ENCODE results near the gene CDK4. TPM values are rescaled to one million over a fixed set of nuclear protein-coding genes. Genes with fewer than 3 reads are reported as not detected.

Gene CDK4
- total and polyA plus RNA-seq, 2 of the 4 experiments (the other 2 are of a cell fraction): 261 to 297 TPM

DNA sequence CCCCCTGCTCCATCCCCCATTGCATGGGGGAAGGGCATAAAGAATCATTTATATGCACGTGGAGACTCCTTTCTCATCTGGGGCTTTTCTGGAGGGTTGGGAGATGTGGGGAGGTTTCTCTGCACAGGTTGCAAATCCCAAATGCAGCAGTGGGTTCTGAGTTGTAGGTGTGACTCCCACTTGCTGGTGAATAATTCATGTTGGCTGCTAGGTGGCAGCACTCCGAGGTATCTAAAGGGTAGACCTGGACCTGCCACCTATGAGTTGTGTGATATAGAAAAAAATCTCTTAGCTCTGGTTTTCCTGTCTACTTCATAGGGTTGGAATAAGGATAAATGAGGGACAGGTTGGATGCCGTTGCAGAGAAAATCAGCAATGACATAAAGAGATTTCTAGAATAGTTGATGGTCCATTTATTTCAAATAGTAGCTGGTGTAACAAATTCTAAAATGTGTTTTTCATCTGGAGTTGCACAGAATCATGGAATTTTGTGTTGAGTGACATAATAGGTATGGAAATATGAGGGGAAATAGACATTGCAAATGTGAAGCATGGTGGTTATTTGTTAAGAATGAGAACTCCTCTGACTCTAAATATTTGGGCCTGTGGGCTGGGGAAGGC lies 7.4 kb upstream of the CDK4 start:
- Histone ChIP-seq H2BK120ac (ENCODE audit: low read depth, low read length) (no peak overlapping the region), H3K9ac (ENCODE audit: low read depth, low read length) (no peak overlapping the region), H3K27ac (ENCODE audit: insufficient read depth, low read length) (no peak overlapping the region), H2AK9ac (replicated peaks; ENCODE audit: low read depth, low read length, poor library complexity) (no peak overlapping the region), H3K36me3 (ENCODE audit: control insufficient read depth, insufficient read depth, low read length) (peaks cover 9% of the 10 kb centered on the region), H2AK5ac (ENCODE audit: low read depth, low read length) (no peak overlapping the region), H4K20me1 (ENCODE audit: insufficient read depth, low read length) (no peaks in the 10 kb centered on the region; the same call in 1 of the 2 replicates), H3K27me3 (ENCODE audit: control insufficient read depth, insufficient read depth, low read length) (peaks cover 24% of the 10 kb centered on the region), H3K79me1 (ENCODE audit: low read depth in 1 of 2, low read length in 2 of 2) (no peaks in the 10 kb centered on the region), H2BK20ac (ENCODE audit: low read depth, low read length) (no peak overlapping the region), H3K9me3 (ENCODE audit: control insufficient read depth, insufficient read depth, low read length) (no peaks in the 10 kb centered on the region), H2AFZ (replicated peaks; ENCODE audit: low read length, poor library complexity) (no peak overlapping the region), H2BK15ac (ENCODE audit: low read depth, low read length) (no peak overlapping the region), H3K4me2 (ENCODE audit: low read depth, low read length) (no peak overlapping the region), H2BK5ac (ENCODE audit: low read depth, low read length, poor library complexity, severe bottlenecking) (no peak overlapping the region), H3K9me1 (ENCODE audit: insufficient read depth, low read length) (peaks cover 2% of the 10 kb centered on the region; the same call in 1 of the 2 replicates), H3K56ac (ENCODE audit: extremely low read depth, insufficient read depth, low read length) (no peak overlapping the region), H4K8ac (ENCODE audit: low read depth in 2 of 2, low read length in 2 of 2) (no peak overlapping the region), H3K18ac (ENCODE audit: low read depth, low read length) (no peak overlapping the region), H3K4ac (ENCODE audit: low read depth, low read length) (no peak overlapping the region), H3K23ac (ENCODE audit: low read depth, low read length) (no peak overlapping the region), H4K91ac (ENCODE audit: insufficient read depth, low read depth, low read length) (no peak overlapping the region), H3K14ac (replicated peaks; ENCODE audit: low read depth, low read length) (no peak overlapping the region), H3K4me1 (ENCODE audit: control insufficient read depth, insufficient read depth, low read length) (peaks cover 2% of the 10 kb centered on the region; the same call in 1 of the 2 replicates), H3K4me3 (ENCODE audit: insufficient read depth, low read depth, low read length) (no peak overlapping the region), H4K5ac (ENCODE audit: low read depth, low read length) (no peak overlapping the region)
- intact Hi-C loops (cut with micrococcal nuclease) (no loop called here), dilution Hi-C loops (cut with HindIII; ENCODE audit: low sequenced_read_pairs, unreplicated experiment) (no loop called here), in situ Hi-C loops (cut with MboI; ENCODE audit: low sequenced_read_pairs) (no loop called here)
- 88% methylated on average over 1 of the region's 3 CpGs; no CpG with 5 or more reads in 1 of the 2 experiments for WGBS, 2 experiments (ENCODE audit: extremely low coverage in 2 of 2, insufficient read length in 1 of 2)
- TF ChIP-seq BHLHE40 (IDR thresholded peaks at IDR 0.05; ENCODE audit: low read depth, low read length): no peak
- TF ChIP-seq, protein P1, sequence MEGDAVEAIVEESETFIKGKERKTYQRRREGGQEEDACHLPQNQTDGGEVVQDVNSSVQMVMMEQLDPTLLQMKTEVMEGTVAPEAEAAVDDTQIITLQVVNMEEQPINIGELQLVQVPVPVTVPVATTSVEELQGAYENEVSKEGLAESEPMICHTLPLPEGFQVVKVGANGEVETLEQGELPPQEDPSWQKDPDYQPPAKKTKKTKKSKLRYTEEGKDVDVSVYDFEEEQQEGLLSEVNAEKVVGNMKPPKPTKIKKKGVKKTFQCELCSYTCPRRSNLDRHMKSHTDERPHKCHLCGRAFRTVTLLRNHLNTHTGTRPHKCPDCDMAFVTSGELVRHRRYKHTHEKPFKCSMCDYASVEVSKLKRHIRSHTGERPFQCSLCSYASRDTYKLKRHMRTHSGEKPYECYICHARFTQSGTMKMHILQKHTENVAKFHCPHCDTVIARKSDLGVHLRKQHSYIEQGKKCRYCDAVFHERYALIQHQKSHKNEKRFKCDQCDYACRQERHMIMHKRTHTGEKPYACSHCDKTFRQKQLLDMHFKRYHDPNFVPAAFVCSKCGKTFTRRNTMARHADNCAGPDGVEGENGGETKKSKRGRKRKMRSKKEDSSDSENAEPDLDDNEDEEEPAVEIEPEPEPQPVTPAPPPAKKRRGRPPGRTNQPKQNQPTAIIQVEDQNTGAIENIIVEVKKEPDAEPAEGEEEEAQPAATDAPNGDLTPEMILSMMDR (conservative IDR thresholded peaks at IDR 0.05; ENCODE audit: low read depth, low read length): peak; percentile 35; the same call in 1 of the 2 replicates
- ChIA-PET CTCF (interaction anchor here (0.7 kb wide), 1 partner anchor 16 kb away, joined by 3 read pairs; no protein-coding TSS in a partner anchor), POLR2A (ENCODE audit: unreplicated experiment) (no interaction called here)
- ATAC-seq (ENCODE audit: low read depth) (no peak), DNase-seq (no peak)
- BruUV-seq (replicated peaks): no TSS peak

All from IMR-90 (cell line).